Measurements from ENCODE around the gene CPNE8.

GRCh38 chr12:38850461-38850860 lies 54.9 kb downstream of the CPNE8 start:
- TF ChIP-seq POLR2A (IDR thresholded peaks at IDR 0.05) (no peak), CTCF (IDR thresholded peaks at IDR 0.05) (no peak)

Measured in sigmoid colon (tissue), 3 donors.